ENCODE measurements around the gene CAMTA1.
"Not testable (repeated sequence)": the region's sequence is repeated elsewhere in the genome, so short reads cannot be mapped to it uniquely, and the experiment has no call there.

CAMTA1 gene

DNA sequence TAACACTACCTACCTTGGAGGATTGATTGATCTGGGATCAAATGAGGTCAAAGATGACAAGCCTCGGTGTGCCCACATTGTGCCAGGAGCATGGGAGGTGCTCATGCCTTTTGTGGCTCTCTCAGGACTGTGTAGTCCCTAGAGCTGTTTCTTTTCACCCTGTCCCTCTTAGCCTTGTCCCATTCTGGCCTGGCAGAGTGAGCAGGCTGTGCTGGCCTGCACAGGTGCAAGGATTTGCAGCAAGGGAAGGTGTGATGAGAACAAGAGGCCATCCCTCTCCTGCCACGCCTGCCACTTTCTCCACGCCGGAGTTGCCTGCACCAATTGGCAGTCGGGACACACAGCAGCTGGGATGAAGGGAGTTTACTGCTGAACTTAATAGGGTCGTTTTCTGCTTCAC lies 575.3 kb downstream of the CAMTA1 start:
- DNase-seq, result no peak

DNA sequence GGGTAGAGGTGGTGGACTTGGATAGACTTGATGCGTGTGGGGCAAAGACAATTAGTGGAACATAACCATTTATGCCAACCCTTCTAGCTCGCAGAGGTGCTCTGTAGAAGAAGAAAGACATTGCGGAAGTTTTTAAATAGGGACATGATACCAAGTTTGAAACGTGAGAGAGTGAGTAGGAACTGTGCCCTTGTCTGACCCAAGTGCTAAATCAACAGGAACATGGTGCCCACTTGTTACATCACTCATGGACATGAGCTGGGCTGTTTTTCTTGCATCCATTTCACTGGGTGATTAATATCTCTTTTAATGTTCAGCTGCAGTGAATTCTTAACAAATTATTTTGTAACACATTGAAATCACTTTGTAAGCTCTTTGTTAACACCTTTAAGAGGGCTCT lies 577.7 kb downstream of the CAMTA1 start:
- no peak for DNase-seq

DNA sequence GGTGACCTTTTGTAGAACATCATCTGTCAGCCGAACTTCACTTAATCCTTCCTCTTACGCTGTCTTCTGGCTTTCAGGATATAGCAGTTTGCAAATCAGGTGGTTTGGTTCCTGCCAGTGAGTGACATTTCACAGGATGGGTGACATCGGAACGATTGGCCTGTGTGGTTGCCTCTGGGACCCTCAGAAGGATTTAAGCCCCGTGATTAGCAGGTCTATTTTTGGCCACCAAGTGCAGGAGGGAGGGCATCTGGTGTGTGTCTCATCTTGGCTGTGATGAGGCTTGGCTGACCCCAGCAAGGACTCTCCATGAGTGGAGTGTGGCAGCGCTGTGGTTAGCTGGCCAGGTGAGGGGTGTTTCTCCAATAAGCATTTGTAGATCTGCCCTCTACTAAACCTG lies 578.2 kb downstream of the CAMTA1 start:
- no peak for DNase-seq

DNA sequence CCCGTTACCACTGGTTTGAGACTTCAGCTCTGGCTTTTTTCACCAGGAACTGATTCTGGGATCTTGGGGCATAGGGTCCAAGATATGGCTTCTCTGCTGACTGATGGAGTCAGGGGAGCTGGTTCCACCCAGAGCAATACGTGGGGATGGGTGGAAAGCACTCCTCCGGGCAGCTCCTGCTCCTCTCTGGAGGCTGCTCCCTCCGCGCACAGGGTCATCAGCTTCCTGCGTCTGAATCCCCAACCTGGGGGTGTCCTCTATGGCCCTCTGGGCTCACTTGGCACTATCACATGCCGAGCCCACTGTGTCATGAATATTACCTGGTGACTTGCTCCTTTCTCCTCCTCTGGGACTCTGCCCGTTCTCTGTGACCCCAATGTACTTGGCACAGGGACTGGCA lies 580.5 kb downstream of the CAMTA1 start:
- DNase-seq, result no peak

DNA sequence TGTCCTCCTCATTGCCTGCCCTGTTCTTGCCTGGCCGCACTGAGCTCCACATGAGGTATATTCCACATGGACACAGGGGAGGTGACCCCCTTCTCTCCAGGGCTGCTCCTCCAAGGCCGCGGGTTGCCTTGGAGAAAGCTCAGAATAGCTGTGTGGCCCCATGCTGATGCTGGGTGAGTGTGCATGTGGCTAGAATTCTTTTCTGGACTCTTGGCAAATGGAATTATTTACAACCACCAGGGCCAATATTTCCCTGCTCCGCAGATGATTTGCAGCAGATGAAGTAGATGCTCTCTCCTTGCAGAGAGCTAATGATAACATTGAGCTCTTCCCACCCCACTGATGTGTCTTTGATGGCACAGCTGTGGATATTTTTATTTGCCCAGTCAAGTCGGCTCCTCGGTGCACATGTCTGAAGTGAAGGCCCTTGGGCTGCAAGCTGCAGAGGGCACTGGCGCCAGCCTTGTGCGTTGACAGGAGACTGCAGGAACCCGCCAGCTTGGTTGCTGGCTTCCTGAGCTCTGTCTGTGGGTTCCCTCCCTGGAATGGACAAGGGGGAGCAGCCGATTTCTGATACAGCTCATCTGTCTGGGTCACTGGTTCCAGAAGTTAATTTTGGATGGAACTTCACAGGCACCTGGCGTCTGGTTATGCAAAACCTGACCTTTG lies 581.2 kb downstream of the CAMTA1 start:
- no peak for DNase-seq

DNA sequence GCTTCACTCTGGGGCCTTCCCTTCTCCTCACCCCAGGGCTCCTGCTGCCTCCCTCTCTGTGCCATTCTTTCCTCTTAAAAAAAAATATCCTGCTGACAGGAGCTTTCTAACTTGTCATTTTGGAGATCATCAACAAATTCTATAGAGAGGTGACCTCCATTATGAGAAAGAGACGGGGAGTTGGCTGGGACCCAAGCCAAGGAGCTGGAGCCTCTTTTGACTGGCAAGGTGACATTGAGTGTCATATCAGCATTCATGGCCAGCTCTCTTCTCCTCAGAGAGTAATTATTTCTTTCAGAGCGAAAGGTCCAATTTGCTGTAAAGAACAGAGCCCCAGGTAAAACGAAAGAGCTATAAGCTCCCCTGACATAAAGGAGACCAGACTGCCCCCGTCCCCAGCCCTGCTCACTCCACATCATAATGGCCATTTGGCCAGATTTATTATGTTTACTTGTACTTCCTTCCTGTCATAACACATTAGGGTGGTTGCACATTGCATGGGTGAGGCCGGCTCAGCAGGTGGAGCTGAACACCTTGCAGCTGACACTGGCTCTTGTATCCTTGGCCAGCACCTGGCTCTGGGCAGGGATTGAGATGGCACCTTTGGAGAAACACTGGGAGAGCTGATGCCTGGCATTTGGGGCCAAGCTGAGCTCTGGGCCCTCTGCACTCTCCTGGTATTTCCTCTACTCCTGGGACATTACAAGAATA lies 581.9 kb downstream of the CAMTA1 start:
- DNase-seq, result no peak

DNA sequence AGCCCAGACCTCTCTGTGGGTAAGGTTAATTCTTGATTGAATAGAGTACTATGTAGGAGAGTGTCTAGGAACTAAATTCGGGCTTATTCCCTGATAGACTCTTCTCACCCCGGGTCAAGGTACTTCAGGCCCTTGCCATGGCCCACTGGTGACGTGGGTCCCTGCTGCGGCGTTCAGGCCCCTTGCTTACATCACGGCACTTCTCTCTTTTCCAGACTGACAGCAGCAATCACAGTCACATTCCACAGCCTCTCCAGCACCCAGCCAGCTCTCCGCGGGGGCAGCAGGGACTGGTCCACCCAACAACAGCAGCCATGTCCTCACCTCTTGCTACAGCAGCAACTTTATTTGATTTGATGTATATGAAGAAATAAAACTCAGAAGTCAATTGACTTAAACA lies 584.6 kb downstream of the CAMTA1 start:
- no peak for DNase-seq

DNA sequence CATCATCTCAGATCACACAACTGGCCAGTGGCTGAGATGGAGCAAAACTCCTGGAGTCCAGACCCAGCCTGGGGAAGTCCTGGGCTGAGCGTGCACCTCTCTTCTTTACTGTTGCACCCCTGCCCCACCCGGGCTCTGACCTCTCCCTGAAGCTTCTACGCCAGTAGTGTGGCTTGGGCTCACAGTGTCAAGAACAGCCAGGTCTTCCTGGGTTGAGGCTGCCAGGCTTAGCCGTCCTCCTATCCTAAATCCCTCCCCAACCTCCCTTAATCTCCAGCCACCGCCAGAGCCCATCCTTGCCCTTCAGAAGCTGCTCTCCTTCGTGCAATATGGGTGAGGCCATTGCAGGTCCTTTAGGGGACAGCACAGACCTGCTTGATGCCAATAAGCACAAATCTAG lies 586.7 kb downstream of the CAMTA1 start:
- no peak for DNase-seq

DNA sequence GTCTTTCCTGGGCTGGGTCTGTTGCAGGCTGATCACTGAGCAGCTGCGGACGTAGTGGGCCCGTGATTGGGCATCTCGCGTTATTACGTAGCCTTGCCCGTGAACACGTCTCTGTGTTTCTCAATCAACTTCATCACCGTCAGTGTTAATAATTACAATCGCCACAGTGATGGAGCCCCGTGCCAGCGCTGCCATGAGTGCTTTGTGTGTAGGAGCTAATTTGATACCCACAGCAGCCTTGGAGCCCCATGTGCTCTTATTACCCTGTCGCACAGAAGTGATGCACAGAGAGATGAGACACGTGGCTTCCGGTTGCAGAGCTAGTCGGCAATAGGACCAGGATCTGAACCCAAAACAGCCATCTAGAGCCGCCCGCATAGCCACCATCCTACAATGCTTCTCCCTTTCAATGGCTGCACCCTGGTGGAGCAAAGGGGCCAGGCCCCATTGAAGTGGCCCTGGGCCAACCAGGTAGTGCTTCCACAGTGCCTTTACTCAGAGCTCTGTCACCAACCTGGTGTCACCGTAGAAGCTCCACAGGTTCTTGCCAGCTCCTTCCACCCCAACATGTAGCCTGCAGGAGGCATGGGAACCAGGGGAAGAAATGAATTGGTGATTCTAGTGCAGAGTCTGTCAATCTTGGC lies 587.3 kb downstream of the CAMTA1 start:
- DNase-seq, result no peak

DNA sequence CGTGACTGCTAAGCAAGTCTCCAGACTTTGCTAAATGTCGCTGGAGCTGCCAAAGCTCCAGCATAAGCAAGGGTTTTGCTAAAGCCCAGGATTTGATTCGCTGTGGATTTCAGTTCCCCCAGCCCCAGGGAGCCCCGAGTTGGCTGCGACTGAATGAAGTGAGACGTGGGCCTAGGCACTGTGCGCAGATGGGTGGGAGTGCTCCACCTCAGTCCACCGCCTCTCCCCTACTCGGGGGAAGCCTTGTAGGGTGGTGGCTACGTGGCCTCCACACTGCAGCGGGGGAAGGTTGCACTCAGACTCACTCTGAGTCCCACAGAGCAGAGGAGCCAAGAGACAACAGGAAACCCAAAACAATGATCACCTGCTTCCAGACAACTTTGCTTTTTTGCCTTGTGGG lies 588.0 kb downstream of the CAMTA1 start:
- no peak for DNase-seq

DNA sequence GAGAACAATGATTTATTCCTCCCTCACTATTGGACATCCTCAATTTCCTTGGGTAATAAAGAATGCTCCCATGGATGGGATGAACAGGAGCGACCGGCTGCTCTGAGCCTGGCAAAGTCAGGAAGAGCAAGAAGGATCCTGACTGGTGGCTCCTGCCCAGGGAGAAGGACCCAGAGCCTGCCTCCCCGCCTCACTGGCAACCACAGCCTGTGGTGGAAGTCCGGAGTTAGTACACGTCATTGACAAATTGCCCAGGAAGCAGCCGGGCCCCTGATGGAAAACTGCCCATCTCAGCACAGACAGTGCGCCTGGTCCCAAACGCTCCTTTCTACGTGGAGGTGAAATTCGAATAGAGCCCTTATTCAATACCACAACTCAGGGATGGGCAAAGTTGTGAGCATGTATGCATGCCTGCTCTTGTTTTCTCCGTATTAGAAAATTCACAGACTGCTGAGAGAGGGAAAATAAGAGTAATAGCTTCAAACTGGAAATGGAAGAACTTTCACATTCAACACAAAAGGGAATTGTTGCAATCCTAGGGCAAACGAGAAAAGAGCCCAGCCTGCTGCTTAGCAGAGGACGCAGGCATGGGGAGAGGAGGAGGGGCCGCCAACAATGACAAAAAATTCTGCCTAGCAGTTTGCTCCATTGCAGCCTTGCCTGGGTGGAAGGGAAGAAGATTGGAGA lies 588.8 kb downstream of the CAMTA1 start:
- no peak for DNase-seq

DNA sequence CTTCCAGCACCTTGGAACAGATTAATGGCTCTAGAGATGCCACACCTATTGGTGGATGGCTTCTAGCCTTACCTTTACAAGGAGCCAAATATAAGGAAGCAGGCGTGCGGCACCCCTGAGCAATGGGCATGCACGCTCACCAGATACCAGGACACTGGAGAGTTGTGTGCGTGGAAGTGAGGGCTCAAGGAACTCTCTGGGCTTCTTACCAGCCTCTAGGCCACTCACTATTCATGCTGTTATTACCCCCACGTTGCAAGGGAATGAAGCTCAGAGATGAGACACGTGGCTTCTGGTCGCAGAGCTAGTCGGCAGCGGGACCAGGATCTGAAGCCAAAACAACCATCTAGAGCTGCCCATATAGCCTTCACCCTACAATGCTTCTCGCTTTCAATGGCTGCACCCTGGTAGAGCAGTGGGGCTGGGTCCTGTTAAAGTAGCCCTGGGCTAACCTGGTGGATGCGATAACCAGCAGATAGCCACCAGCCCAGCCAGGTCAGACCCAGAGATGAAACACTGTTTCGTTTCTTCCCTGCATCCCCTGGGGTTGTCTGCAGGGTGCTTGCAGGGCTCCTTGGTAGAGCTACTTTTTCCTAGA lies 589.4 kb downstream of the CAMTA1 start:
- no peak for DNase-seq

DNA sequence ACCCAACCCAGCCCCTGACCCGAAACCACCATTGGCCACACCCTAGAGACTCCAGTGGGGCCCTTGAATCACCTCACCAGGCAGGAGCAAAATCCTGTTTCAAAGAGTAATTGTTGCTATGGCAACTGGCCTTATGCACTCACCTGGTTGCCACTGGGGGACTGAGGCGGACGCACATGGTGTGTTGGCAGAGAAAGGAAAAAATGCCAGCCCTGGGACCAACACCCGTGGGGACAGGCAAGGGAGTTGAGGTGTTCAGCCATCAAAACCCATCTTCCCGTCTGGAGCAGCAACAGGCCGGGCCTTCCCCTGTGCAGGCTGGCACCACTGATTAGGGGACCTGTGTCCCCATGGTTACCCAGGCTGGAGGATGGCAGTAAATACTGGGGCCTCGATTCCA lies 590.1 kb downstream of the CAMTA1 start:
- DNase-seq, result no peak

DNA sequence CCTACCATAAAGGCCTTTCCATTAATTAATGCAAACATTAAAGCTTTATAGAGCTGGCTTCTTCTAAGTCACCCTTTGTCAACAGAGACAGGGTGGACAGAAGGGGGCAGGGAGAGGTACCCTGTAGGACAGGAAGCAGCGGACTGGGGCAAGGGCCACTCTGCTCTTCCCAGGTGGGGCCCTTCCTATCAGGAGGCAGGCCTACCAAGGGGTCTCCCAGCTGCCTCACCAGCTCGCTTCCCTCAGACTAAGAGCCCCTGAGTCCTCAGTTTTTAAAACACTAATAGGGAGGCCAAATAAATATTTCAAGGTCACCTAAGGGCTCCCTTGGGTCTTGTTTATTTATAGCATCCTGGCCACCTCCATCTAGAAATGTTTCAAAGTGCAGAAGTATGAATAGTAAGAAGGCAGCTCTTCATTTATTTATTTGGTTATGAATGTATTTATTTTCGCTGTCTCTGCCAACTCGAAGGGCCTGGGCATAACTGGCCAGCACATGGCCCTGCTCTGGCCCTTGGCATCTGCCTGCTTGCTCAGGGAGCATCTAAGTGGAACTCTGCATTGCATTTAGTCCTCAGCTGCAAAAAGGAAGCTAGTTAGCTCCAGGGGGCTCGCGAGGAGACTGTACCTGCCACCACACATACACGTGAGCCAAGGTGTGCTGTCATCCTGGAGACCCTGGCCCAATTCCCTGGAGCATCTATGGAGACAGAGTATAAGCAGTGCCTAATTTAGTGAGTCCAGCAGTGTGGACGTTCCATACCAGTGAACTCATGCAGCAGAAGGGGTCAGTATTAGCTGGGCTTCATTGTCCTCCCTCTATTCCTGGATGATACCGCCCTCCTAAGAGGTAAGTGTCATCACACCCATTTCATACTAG lies 590.8 kb downstream of the CAMTA1 start:
- DNase-seq, result no peak

DNA sequence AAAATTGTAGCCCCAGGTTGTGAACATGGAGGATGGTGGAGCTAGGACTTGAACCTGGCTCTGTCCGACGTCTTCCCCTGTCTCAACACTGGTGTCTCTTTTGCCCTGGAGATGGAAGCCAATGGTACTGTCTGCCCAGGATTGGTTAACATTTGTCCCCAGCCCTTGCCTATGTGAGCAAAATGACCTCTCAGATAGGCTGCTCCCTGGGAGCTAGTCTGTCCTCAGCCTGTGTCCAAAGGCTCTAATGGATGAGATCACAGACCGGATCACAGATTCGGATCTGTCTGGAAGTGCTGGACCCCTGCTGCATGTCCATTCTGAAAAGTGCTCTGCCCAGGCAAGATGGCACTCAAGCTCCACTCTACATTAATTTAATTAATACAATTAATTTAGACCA lies 591.4 kb downstream of the CAMTA1 start:
- DNase-seq, result no peak

DNA sequence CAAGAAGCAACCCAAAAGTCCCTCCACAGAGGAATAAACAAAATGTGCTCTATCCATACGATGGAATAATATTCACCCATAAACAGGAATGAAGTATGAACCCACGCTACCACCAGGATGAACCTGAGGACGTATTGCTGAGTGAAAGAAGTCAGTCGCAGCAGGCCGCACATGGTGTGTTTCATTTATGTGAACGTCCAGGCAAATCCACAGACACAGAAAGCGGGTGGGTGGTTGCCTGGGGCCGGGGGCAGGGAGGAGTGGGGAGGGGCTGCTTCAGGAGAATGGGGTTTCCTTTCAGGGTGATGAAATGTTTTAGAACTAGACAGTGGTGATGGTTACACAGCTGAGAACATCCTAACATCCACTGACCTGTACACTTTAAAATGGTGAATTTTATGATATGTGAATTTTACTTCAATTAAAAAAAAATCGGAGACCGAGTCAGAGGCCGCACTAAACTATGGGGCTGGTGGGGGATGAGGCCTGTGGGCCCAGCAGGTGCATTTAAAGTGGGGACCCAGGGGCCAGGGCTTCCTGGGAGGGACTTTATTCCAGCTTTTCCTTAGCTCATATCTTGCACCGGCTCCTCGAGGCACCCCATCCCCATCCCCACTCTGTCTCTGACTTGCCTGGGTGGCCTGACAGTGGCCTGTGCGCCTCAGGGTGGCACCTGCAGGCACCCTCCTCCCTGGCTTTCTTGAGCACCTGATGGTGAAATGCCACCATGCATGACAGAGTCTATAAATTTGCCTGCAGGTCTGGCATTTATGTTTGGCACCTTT lies 593.3 kb downstream of the CAMTA1 start:
- DNase-seq, result no peak

DNA sequence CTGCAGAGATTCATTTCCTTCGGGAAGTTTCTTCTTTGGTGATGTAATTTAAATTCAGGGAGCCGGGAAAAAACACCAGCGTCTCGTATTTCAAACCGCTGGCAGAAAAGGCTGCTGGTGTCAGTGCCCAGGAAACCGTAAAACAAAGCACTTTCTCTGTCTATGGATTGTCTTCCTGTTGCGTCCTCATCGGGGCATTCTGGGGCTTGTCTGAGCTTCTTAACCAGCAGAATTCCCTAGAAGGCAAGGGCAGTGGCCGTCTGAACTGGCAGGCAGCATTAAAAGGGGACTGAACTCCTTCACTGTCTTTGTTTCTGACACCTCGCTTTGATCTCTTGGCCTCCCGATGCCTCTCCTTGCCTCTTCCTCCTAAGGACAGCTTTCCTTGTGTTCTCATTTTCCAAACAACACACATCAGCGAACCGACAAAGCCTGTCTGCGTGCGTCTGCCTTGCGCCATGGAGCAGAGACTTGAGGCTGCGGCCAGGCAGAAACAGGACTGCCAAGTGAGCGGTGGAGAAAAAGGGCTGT lies 594.3 kb downstream of the CAMTA1 start:
- no peak for DNase-seq

DNA sequence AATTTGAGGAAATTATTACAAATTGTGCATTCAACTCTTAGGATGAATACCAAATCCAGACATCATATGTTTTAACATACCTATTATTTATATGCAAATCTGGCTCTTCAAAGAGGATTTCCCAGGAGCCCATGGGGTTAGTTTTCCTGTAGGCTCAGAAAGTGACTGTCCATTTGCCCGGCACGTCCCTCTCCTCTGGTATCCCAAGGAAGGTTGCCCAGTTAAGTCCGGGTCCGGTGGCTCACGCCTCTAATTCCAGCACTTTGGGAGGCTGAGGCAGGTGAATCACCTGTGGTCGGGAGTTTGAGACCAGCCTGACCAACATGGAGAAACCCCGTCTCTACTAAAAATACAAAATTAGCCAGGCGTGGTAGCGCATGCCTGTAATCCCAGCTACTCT lies 594.8 kb downstream of the CAMTA1 start:
- not testable (repeated sequence) for DNase-seq

DNA sequence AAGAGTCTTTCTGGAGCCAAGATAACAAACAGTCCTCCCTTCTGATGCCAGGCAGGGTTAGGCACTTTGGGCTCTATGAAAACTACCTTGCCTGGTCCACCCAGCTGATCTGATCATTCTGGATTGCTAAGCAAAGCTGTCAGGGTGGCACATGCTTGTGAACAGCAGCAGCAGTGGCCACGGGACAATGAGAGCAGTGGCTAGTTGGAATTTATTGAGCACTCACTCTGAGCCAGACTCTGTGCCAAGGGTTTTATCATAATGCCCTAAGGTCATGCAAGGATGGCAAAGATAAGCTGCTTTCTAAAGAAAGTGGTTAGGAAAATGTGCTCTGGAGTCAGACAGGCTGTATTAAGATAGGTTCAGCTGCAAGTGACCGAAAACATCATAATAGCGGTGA lies 595.5 kb downstream of the CAMTA1 start:
- no peak for DNase-seq

DNA sequence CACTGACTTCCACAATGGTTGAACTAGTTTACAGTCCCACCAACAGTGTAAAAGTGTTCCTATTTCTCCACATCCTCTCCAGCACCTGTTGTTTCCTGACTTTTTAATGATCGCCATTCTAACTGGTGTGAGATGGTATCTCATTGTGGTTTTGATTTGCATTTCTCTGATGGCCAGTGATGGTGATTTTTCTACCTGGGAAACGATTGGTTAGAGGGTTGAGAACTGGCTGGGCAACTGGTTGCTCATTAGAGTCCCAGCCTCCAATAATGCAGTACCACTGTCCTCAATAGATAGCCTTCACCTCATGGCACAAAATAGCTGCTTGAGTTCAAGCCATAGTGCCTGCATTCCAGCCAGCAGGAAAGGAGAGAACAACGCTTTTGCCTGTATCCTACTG lies 596.5 kb downstream of the CAMTA1 start:
- DNase-seq, result not testable (repeated sequence)

DNA sequence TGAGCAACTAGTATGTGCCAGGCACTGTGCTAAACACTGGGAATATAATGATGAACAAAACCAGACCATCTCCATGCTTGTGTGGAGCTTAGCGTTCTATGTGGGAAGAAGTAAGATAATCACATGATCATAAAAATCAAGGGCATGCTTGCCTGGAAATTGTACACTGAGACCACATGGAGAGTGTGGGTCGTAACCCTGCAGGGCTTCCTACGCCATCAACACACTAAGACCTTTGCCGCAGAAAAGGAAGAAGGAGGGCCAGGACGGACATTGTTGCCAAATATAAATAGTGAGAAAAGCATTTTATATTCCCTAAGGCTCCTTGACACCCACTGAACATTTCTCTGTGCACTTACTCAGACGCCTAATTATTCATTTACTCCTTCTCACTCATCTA lies 597.7 kb downstream of the CAMTA1 start:
- DNase-seq, result no peak
